BLaER1 treated with 17β-estradiol and CSF1 and Interleukin-3, amounts not matched to agents 10 nM and 100 nM (cell line): ENCODE results near the gene UCP3.

Experiments used
- H3K27ac ChIP-seq, 11 experiments: shearing (Covaris generic); formaldehyde crosslinking; 2 replicates each; pipeline ENCODE4 v1.8.1; 2022
- H3K27me3 ChIP-seq, 11 experiments: shearing (Covaris generic); formaldehyde crosslinking; 2 replicates each; pipeline ENCODE4 v1.8.1; 2022
- H3K36me3 ChIP-seq, 11 experiments: shearing (Covaris generic); formaldehyde crosslinking; 2 replicates each; pipeline ENCODE4 v1.8.1; 2022
- H3K4me1 ChIP-seq, 10 experiments: shearing (Covaris generic); formaldehyde crosslinking; 2 replicates each; pipeline ENCODE4 v1.8.1; 2022
- H3K4me2 ChIP-seq, 11 experiments: shearing (Covaris generic); formaldehyde crosslinking; 2 replicates each; pipeline ENCODE4 v1.8.1; 2022
- H3K4me3 ChIP-seq, 10 experiments: shearing (Covaris generic); formaldehyde crosslinking; 2 replicates each; pipeline ENCODE4 v1.8.1; 2022
- H3K9ac ChIP-seq, 11 experiments: shearing (Covaris generic); formaldehyde crosslinking; 2 replicates each; pipeline ENCODE4 v1.8.1; 2022
- H3K9me3 ChIP-seq, 11 experiments: shearing (Covaris generic); formaldehyde crosslinking; replicated peaks in 1 of 11; 2 replicates each; pipeline ENCODE4 v1.8.1; 2022
- H4K20me1 ChIP-seq, 11 experiments: shearing (Covaris generic); formaldehyde crosslinking; 2 replicates each; pipeline ENCODE4 v1.8.1; 2022
- Cebpa-rat ChIP-seq, 11 experiments: shearing (Covaris generic); IDR thresholded peaks; 2 replicates each; pipeline ENCODE4 v1.8.1; 2022

UCP3 gene

DNA sequence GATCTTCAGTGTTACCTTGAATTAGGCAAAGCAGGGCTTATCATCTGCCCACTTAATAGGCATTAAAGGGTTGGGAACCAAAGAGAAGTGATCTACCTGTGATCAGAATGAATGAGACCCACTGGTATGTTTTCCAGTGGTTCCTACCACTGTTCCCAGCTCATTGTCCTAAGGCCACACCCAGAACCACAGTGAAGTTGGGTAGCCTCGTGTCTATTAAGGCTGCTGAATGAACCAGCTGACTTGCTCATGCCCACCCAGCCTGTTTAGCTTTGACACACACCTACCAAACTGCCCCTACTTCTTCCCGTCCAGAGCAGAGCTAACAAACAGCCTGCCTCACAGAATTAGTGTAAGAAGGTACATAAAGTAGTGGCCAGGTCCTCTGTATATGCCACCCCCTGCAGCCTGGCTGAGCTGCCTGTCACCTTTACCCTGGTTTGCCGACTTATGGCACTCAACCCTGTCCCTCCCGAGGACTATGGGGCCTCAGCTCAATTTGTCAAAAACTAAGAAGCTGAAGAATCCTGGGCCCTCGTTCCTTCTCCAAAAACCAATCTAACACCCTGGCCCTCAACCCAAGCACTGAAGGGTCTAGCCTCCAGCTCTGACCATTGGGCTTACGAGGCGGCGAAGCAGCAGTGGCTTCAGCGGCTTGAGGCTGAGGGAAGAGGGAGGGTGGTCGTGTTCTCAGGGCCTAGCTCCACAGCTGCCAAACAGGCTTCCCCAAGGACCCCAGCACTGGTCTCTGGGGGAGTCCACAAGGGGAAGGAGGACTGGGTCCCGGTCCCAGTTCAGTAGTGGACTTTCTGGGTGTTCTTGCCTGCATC is 36.0 kb downstream of the UCP3 start:
- Histone ChIP-seq H3K36me3 (peaks cover 38 to 59% (median 49%) of the 10 kb centered on the region in 11 experiments), H3K4me2 (peak overlapping the region in 4 of 11 experiments; percentile 36 to 100 (median 88); a peak in 2 of 22 replicates), H3K9ac (peak overlapping the region in 2 of 11 experiments; percentile 15 to 19; a peak in 2 of 22 replicates), H3K4me3 (no peak overlapping the region), H3K27ac (peak overlapping the region in 6 of 11 experiments; percentile 1 to 37 (median 25); a peak in 6 of 22 replicates), H3K9me3 (no peaks in the 10 kb centered on the region), H3K4me1 (peaks cover 20 to 66% (median 34%) of the 10 kb centered on the region in 10 experiments), H4K20me1 (peaks cover 0 to 75% (median 16%) of the 10 kb centered on the region in 11 experiments; a peak in 11 of 22 replicates), H3K27me3 (no peaks in the 10 kb centered on the region)
- no peak for TF ChIP-seq Cebpa-rat (IDR thresholded peaks at IDR 0.05)

DNA sequence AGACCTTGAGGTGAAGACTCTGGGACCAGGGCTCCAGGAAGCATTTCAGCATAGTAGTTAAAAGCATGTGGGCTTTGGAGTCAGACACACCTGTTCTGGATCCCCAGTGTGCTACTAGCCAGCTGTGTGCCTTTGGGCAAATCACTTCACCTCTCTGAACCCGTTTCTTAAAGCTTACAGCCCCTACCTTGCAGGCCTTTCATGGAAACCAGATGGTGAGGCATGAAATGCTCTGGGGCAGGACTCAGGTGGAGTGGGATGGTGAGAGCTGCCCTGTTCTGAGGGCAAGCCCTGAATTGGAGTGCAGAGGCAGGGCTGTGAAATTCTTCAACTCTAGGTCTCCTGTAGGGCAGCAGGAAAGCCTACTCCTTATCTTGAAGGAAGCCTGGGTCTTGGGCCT is 36.7 kb downstream of the UCP3 start:
- Histone ChIP-seq H3K4me2 (no peak overlapping the region), H3K4me1 (peaks cover 19 to 59% (median 34%) of the 10 kb centered on the region in 10 experiments), H3K4me3 (no peak overlapping the region), H3K9ac (no peak overlapping the region), H3K27me3 (no peaks in the 10 kb centered on the region), H4K20me1 (peaks cover 0 to 69% (median 16%) of the 10 kb centered on the region in 11 experiments; a peak in 11 of 22 replicates), H3K27ac (peak overlapping the region in 3 of 11 experiments; percentile 25 to 37 (median 35); a peak in 3 of 22 replicates), H3K9me3 (no peaks in the 10 kb centered on the region), H3K36me3 (peaks cover 32 to 53% (median 42%) of the 10 kb centered on the region in 11 experiments)
- no peak for TF ChIP-seq Cebpa-rat (IDR thresholded peaks at IDR 0.05)

DNA sequence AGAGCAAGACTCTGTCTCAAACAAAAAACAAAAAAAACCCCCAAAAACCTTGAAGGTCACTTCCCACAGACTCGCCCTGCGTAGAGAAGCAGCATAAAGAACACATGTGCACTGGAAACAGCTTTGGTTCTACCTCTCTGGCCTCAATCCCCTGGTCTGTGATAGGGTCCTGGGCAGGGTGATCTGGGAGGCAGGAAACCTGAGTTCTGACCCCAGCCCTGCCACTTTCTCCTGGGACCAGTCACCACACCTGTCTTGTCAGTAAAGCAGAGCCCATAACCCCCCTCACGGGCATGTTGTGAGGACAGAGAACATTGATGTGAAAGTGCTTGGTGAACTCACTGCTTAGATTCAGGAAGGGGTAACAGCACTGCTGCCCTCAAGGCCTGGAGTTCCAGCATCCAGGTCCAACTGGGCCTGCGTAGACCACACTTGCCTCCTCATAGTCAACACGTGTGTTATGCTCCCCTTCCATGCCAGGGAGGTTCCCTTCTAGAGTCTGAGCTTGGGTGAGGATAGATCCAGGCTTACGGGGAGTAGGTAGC is 37.6 kb downstream of the UCP3 start:
- no peak for TF ChIP-seq Cebpa-rat (IDR thresholded peaks at IDR 0.05)

DNA sequence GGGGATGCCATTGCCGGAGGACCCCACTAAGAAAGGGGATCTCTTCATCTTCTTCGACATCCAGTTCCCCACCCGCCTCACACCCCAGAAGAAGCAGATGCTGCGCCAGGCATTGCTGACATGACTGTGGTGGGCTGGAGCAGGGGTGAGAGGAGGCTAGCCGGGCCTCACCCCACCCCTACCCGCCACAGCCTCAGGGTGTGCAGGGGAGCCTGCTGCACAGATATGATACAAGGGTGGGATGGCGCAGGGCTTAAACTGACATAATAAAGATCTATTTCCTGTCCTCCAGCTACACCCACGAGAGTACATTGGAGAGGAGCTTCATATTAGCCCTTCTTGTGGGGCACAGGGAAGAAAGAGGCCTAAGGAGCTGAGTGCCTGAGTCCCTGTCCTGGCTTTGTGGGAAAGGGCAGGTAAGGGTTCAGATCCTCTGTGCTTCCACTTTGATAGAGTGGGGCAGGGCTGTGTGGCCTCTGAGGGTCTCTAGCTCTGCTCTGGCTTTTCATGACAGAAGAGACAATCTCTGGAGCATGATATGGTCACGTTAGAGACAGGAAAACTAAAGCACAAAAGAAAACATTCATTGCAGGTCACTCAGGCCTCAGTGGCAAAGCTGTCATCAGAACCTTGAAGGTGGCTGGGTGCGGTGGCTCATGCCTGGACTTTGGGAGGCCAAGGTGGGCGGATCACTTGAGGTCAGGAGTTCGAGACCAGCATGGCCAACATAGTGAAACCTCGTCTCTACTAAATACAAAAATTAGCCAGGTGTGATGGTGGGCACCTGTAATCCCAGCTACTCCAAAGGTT is 38.7 kb downstream of the UCP3 start:
- no peak overlapping the region for H3K4me3 ChIP-seq
- H4K20me1 ChIP-seq: peaks cover 0 to 49% (median 12%) of the 10 kb centered on the region in 11 experiments; a peak in 11 of 22 replicates
- no peak for TF ChIP-seq Cebpa-rat (IDR thresholded peaks at IDR 0.05)
- H3K9ac ChIP-seq: 0 out of 22 replicates have a peak overlapping the region, but pooled peaks of 1 of the 11 experiments have one; percentile 37
- H3K4me2 ChIP-seq: no peak overlapping the region
- no peaks in the 10 kb centered on the region for H3K27me3 ChIP-seq
- H3K4me1 ChIP-seq: peaks cover 16 to 39% (median 24%) of the 10 kb centered on the region in 10 experiments
- peak overlapping the region in 4 of 11 experiments; percentile 9 to 35 (median 20); a peak in 3 of 22 replicates for H3K27ac ChIP-seq
- no peaks in the 10 kb centered on the region for H3K9me3 ChIP-seq
- peaks cover 12 to 33% (median 22%) of the 10 kb centered on the region in 11 experiments for H3K36me3 ChIP-seq

More for the DNA sequence above, 37.6 kb downstream of the UCP3 start:
- H3K9ac ChIP-seq: no peak overlapping the region
- no peak overlapping the region for H3K4me2 ChIP-seq
- H4K20me1 ChIP-seq: peaks cover 0 to 59% (median 16%) of the 10 kb centered on the region in 11 experiments; a peak in 11 of 22 replicates
- no peak overlapping the region for H3K4me3 ChIP-seq
- H3K9me3 ChIP-seq: no peaks in the 10 kb centered on the region
- peaks cover 22 to 43% (median 33%) of the 10 kb centered on the region in 11 experiments for H3K36me3 ChIP-seq
- H3K4me1 ChIP-seq: peaks cover 19 to 50% (median 32%) of the 10 kb centered on the region in 10 experiments
- peak overlapping the region in 1 of 11 experiments; percentile 31; a peak in 2 of 22 replicates for H3K27ac ChIP-seq
- H3K27me3 ChIP-seq: no peaks in the 10 kb centered on the region

DNA sequence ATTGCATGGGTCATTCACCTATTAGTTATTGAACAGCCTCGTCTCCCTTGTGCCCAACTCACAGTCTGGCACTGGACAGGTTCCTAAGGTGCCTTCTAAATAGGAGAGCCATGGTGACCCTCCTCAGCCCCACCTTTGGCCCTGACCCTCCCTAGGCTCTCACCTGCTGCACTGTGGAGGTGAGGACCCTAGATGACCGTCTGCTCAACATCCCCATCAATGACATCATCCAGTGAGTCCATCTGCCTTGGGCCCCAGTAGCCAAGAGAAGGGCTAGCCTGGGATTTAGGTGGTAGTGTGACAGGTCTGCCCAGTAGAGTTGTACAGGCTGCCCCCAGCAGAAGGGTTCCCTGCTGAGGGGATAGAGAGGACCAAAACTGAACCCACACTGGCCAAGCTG is 39.8 kb downstream of the UCP3 start:
- no peak overlapping the region for H3K9ac ChIP-seq
- H3K36me3 ChIP-seq: peaks cover under 1 to 22% (median 11%) of the 10 kb centered on the region in 11 experiments; a peak in 16 of 22 replicates
- TF ChIP-seq Cebpa-rat (IDR thresholded peaks at IDR 0.05): no peak
- H3K4me2 ChIP-seq: no peak overlapping the region
- H3K4me1 ChIP-seq: peaks cover 6 to 34% (median 17%) of the 10 kb centered on the region in 10 experiments
- no peaks in the 10 kb centered on the region for H3K27me3 ChIP-seq
- no peaks in the 10 kb centered on the region for H3K9me3 ChIP-seq
- H4K20me1 ChIP-seq: peaks cover 0 to 38% (median under 1%) of the 10 kb centered on the region in 11 experiments; a peak in 7 of 22 replicates
- H3K27ac ChIP-seq: no peak overlapping the region
- no peak overlapping the region for H3K4me3 ChIP-seq

- peaks cover under 1 to 27% (median 11%) of the 10 kb centered on the region in 10 experiments; a peak in 15 of 20 replicates for H3K4me1 ChIP-seq
- peaks cover 0 to 15% (median 8%) of the 10 kb centered on the region in 11 experiments; a peak in 12 of 22 replicates for H3K36me3 ChIP-seq
- no peak overlapping the region for H3K27ac ChIP-seq
- no peak overlapping the region for H3K4me2 ChIP-seq
- H4K20me1 ChIP-seq: peaks cover 0 to 31% (median 0%) of the 10 kb centered on the region in 11 experiments; a peak in 7 of 22 replicates
- H3K4me3 ChIP-seq: no peak overlapping the region
- TF ChIP-seq Cebpa-rat (IDR thresholded peaks at IDR 0.05): no peak
- no peaks in the 10 kb centered on the region for H3K9me3 ChIP-seq
- H3K27me3 ChIP-seq: no peaks in the 10 kb centered on the region
- H3K9ac ChIP-seq: no peak overlapping the region
Measured at GRCh38 chr11:73968356-73968966, 40.4 kb downstream of the UCP3 start.

GRCh38 chr11:73965764-73966121 is 43.1 kb downstream of the UCP3 start:
- Histone ChIP-seq H4K20me1 (peaks cover 0 to 10% (median 0%) of the 10 kb centered on the region in 11 experiments; a peak in 1 of 22 replicates), H3K36me3 (no peaks in the 10 kb centered on the region), H3K9ac (no peak overlapping the region), H3K9me3 (no peaks in the 10 kb centered on the region), H3K27me3 (no peaks in the 10 kb centered on the region), H3K4me2 (no peak overlapping the region), H3K27ac (no peak overlapping the region), H3K4me3 (no peak overlapping the region), H3K4me1 (peaks cover 0 to 17% (median 6%) of the 10 kb centered on the region in 10 experiments; a peak in 9 of 20 replicates)
- no peak for TF ChIP-seq Cebpa-rat (IDR thresholded peaks at IDR 0.05)
